ENCODE results near the gene SLC44A2. TPM values are rescaled to one million over a fixed set of nuclear protein-coding genes. Genes with fewer than 3 reads are reported as not detected.

SLC44A2 gene
- total and polyA plus RNA-seq, 2 experiments from 2014 or later, result 43.2 to 65.0 TPM

DNA sequence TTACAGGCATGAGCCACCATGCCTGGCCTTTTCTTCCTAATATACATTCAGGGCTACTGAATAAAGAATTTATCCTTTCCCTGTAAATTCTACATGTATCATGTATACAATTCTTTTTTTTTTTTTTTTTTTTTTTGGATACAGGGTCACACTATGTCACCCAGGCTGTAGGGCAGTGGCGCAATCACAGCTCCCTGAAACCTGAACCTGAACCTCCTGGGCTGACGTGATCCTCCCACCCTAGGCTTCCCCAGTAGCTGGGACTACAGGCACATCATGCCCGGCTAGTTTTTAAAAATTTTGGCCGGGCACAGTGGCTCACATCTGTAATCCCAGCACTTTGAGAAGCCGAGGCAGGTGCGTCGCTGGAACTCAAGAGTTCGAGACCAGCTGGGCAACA lies 6.5 kb upstream of the SLC44A2 start:
- H3K79me2 ChIP-seq (replicated peaks; ENCODE audit: insufficient read depth), result peaks cover 5% of the 10 kb centered on the region; the same call in 1 of the 2 replicates
- no peak overlapping the region for H2AFZ ChIP-seq
- no peaks in the 10 kb centered on the region for H3K27me3 ChIP-seq (ENCODE audit: insufficient read depth)
- no peaks in the 10 kb centered on the region; the same call in 2 of the 3 replicates for H3K4me1 Mint-ChIP-seq
- ATAC-seq (no peak), DNase-seq (ENCODE audit: low spot score) (no peak)
- H3K4me2 ChIP-seq, result no peak overlapping the region
- no peaks in the 10 kb centered on the region for H3K4me1 ChIP-seq (ENCODE audit: insufficient read depth)
- no peaks in the 10 kb centered on the region for H3F3A ChIP-seq (replicated peaks; ENCODE audit: low read depth)
- H3K27me3 Mint-ChIP-seq (ENCODE audit: insufficient read depth, low read depth, poor library complexity), result peaks cover 3% of the 10 kb centered on the region
- peaks cover 3% of the 10 kb centered on the region; the same call in 2 of the 3 replicates for H3K36me3 Mint-ChIP-seq (ENCODE audit: low read depth)
- H4K20me1 ChIP-seq (replicated peaks; ENCODE audit: insufficient read depth), result peaks cover 5% of the 10 kb centered on the region; the same call in 1 of the 2 replicates
- H3K27ac ChIP-seq (ENCODE audit: low read depth), result no peak overlapping the region
- H3K9me3 Mint-ChIP-seq, result no peaks in the 10 kb centered on the region; the same call in 2 of the 3 replicates
- no peak overlapping the region for H3K27ac Mint-ChIP-seq
- no peaks in the 10 kb centered on the region for H3K9me2 ChIP-seq (ENCODE audit: insufficient read depth)
- H3K4me3 ChIP-seq, result no peak overlapping the region
- TF ChIP-seq, protein P1, sequence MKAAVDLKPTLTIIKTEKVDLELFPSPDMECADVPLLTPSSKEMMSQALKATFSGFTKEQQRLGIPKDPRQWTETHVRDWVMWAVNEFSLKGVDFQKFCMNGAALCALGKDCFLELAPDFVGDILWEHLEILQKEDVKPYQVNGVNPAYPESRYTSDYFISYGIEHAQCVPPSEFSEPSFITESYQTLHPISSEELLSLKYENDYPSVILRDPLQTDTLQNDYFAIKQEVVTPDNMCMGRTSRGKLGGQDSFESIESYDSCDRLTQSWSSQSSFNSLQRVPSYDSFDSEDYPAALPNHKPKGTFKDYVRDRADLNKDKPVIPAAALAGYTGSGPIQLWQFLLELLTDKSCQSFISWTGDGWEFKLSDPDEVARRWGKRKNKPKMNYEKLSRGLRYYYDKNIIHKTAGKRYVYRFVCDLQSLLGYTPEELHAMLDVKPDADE (IDR thresholded peaks at IDR 0.05), result no peak
- TF ChIP-seq EZH2 (IDR thresholded peaks at IDR 0.05; ENCODE audit: low read depth, unreplicated experiment), result no peak
- TF ChIP-seq ZNF331 (CRISPR knock-in tag; IDR thresholded peaks at IDR 0.05; ENCODE audit: low read depth), result no peak
- TF ChIP-seq POLR2AphosphoS5 (IDR thresholded peaks at IDR 0.05; ENCODE audit: low read depth), result no peak
- no peak for TF ChIP-seq EZH2phosphoT487 (IDR thresholded peaks at IDR 0.05; ENCODE audit: unreplicated experiment)
- no peak for TF ChIP-seq STAT1 (IDR thresholded peaks at IDR 0.05; ENCODE audit: unreplicated experiment)
- no peak for TF ChIP-seq JUNB (IDR thresholded peaks at IDR 0.05; ENCODE audit: unreplicated experiment)
- TF ChIP-seq, protein P2, sequence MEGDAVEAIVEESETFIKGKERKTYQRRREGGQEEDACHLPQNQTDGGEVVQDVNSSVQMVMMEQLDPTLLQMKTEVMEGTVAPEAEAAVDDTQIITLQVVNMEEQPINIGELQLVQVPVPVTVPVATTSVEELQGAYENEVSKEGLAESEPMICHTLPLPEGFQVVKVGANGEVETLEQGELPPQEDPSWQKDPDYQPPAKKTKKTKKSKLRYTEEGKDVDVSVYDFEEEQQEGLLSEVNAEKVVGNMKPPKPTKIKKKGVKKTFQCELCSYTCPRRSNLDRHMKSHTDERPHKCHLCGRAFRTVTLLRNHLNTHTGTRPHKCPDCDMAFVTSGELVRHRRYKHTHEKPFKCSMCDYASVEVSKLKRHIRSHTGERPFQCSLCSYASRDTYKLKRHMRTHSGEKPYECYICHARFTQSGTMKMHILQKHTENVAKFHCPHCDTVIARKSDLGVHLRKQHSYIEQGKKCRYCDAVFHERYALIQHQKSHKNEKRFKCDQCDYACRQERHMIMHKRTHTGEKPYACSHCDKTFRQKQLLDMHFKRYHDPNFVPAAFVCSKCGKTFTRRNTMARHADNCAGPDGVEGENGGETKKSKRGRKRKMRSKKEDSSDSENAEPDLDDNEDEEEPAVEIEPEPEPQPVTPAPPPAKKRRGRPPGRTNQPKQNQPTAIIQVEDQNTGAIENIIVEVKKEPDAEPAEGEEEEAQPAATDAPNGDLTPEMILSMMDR (conservative IDR thresholded peaks at IDR 0.05; ENCODE audit: low read depth in 2 of 2), result no peak
- no peak for TF ChIP-seq NANOG (IDR thresholded peaks at IDR 0.05; ENCODE audit: borderline replicate concordance)
- TF ChIP-seq, protein P3, sequence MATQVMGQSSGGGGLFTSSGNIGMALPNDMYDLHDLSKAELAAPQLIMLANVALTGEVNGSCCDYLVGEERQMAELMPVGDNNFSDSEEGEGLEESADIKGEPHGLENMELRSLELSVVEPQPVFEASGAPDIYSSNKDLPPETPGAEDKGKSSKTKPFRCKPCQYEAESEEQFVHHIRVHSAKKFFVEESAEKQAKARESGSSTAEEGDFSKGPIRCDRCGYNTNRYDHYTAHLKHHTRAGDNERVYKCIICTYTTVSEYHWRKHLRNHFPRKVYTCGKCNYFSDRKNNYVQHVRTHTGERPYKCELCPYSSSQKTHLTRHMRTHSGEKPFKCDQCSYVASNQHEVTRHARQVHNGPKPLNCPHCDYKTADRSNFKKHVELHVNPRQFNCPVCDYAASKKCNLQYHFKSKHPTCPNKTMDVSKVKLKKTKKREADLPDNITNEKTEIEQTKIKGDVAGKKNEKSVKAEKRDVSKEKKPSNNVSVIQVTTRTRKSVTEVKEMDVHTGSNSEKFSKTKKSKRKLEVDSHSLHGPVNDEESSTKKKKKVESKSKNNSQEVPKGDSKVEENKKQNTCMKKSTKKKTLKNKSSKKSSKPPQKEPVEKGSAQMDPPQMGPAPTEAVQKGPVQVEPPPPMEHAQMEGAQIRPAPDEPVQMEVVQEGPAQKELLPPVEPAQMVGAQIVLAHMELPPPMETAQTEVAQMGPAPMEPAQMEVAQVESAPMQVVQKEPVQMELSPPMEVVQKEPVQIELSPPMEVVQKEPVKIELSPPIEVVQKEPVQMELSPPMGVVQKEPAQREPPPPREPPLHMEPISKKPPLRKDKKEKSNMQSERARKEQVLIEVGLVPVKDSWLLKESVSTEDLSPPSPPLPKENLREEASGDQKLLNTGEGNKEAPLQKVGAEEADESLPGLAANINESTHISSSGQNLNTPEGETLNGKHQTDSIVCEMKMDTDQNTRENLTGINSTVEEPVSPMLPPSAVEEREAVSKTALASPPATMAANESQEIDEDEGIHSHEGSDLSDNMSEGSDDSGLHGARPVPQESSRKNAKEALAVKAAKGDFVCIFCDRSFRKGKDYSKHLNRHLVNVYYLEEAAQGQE (IDR thresholded peaks at IDR 0.05; ENCODE audit: unreplicated experiment), result no peak
- TF ChIP-seq, protein P4, sequence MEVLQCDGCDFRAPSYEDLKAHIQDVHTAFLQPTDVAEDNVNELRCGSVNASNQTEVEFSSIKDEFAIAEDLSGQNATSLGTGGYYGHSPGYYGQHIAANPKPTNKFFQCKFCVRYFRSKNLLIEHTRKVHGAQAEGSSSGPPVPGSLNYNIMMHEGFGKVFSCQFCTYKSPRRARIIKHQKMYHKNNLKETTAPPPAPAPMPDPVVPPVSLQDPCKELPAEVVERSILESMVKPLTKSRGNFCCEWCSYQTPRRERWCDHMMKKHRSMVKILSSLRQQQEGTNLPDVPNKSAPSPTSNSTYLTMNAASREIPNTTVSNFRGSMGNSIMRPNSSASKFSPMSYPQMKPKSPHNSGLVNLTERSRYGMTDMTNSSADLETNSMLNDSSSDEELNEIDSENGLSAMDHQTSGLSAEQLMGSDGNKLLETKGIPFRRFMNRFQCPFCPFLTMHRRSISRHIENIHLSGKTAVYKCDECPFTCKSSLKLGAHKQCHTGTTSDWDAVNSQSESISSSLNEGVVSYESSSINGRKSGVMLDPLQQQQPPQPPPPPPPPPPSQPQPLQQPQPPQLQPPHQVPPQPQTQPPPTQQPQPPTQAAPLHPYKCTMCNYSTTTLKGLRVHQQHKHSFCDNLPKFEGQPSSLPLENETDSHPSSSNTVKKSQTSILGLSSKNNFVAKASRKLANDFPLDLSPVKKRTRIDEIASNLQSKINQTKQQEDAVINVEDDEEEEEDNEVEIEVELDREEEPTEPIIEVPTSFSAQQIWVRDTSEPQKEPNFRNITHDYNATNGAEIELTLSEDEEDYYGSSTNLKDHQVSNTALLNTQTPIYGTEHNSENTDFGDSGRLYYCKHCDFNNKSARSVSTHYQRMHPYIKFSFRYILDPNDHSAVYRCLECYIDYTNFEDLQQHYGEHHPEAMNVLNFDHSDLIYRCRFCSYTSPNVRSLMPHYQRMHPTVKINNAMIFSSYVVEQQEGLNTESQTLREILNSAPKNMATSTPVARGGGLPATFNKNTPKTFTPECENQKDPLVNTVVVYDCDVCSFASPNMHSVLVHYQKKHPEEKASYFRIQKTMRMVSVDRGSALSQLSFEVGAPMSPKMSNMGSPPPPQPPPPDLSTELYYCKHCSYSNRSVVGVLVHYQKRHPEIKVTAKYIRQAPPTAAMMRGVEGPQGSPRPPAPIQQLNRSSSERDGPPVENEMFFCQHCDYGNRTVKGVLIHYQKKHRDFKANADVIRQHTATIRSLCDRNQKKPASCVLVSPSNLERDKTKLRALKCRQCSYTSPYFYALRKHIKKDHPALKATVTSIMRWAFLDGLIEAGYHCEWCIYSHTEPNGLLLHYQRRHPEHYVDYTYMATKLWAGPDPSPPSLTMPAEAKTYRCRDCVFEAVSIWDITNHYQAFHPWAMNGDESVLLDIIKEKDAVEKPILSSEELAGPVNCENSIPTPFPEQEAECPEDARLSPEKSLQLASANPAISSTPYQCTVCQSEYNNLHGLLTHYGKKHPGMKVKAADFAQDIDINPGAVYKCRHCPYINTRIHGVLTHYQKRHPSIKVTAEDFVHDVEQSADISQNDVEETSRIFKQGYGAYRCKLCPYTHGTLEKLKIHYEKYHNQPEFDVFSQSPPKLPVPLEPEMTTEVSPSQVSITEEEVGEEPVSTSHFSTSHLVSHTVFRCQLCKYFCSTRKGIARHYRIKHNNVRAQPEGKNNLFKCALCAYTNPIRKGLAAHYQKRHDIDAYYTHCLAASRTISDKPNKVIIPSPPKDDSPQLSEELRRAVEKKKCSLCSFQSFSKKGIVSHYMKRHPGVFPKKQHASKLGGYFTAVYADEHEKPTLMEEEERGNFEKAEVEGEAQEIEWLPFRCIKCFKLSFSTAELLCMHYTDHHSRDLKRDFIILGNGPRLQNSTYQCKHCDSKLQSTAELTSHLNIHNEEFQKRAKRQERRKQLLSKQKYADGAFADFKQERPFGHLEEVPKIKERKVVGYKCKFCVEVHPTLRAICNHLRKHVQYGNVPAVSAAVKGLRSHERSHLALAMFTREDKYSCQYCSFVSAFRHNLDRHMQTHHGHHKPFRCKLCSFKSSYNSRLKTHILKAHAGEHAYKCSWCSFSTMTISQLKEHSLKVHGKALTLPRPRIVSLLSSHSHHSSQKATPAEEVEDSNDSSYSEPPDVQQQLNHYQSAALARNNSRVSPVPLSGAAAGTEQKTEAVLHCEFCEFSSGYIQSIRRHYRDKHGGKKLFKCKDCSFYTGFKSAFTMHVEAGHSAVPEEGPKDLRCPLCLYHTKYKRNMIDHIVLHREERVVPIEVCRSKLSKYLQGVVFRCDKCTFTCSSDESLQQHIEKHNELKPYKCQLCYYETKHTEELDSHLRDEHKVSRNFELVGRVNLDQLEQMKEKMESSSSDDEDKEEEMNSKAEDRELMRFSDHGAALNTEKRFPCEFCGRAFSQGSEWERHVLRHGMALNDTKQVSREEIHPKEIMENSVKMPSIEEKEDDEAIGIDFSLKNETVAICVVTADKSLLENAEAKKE (CRISPR knock-in tag; IDR thresholded peaks at IDR 0.05), result no peak
- TF ChIP-seq CREB1 (CRISPR knock-in tag; IDR thresholded peaks at IDR 0.05; ENCODE audit: low read depth), result no peak
- no peak for TF ChIP-seq ZNF114 (CRISPR knock-in tag; IDR thresholded peaks at IDR 0.05)
- no peak overlapping the region for H3K4me3 Mint-ChIP-seq
- no peaks in the 10 kb centered on the region for H3K36me3 ChIP-seq (ENCODE audit: insufficient read depth)
